ENCODE data around the gene APPBP2. TPM values are rescaled to one million over a fixed set of nuclear protein-coding genes. Genes with fewer than 3 reads are reported as not detected.

Gene APPBP2
- total and polyA plus RNA-seq, 2 of the 8 experiments (the other 6 are each of a cell fraction or from before 2014, with no cell fraction given): 3.3 to 18.0 TPM

GRCh38 chr17:60514500-60514899, 11.5 kb downstream of the APPBP2 start:
- no peak for FAIRE-seq
- peaks cover 0 to 11% (median 0%) of the 10 kb centered on the region in 4 experiments; a peak in 1 of 8 replicates for H3K36me3 ChIP-seq (ENCODE audit: control insufficient read depth in 2 of 4, insufficient read depth in 4 of 4, low read length in 3 of 4)
- no peak overlapping the region for H3K14ac ChIP-seq (ENCODE audit: insufficient read length)
- no peak overlapping the region for H3K27ac ChIP-seq (ENCODE audit: low read depth, low read length)
- no peaks in the 10 kb centered on the region for H3K4me1 ChIP-seq (replicated peaks in 1 of 4; ENCODE audit: control insufficient read depth in 3 of 4, insufficient read depth in 4 of 4, low read length in 3 of 4)
- H3K23me2 ChIP-seq (ENCODE audit: low read depth, low read length): no peaks in the 10 kb centered on the region
- no peak for DNase-seq (ENCODE audit: low read depth in 1 of 2, low spot score in 2 of 2)
- TF ChIP-seq ASH2L (IDR thresholded peaks at IDR 0.05; ENCODE audit: low read length): no peak
- H4K20me1 ChIP-seq (replicated peaks in 1 of 2; ENCODE audit: control insufficient read depth in 1 of 2, insufficient read depth in 2 of 2, low read length in 2 of 2): peaks cover 2 to 8% of the 10 kb centered on the region in 2 experiments
- H2AK5ac ChIP-seq (ENCODE audit: low read depth, low read length): no peak overlapping the region
- WGBS, 2 experiments (ENCODE audit: extremely low coverage in 1 of 2, insufficient coverage in 1 of 2, insufficient read length in 1 of 2, insufficient replicate concordance in 2 of 2, low coverage in 1 of 2, low lambda C conversion rate in 2 of 2, missing lambda C conversion rate in 1 of 2): 100% methylated on average over 1 of the region's 1 CpG; no CpG with 5 or more reads in 1 of the 2 experiments
- no peak overlapping the region for H3K4me2 ChIP-seq (ENCODE audit: insufficient read depth in 1 of 2, low read depth in 2 of 2, low read length in 2 of 2)
- ChIA-PET CTCF (ENCODE audit: partially characterized antibody) (interaction anchor here (0.8 kb wide), 1 partner anchor 18 kb away, joined by 3 read pairs; no protein-coding TSS in a partner anchor), POLR2A (ENCODE audit: partially characterized antibody) (interaction anchor here (1.6 kb wide), 1 partner anchor 12 kb away, joined by 8 read pairs; the partner anchor contains the start of gene APPBP2)
- H4K5ac ChIP-seq (ENCODE audit: insufficient read length, low read depth, low read length): no peak overlapping the region
- H2BK120ac ChIP-seq (replicated peaks; ENCODE audit: low read depth, low read length): no peak overlapping the region
- peaks cover 0 to 71% of the 10 kb centered on the region in 2 experiments; a peak in 3 of 4 replicates for H3K79me2 ChIP-seq (ENCODE audit: control insufficient read depth in 1 of 2, insufficient read depth in 2 of 2, low read length in 2 of 2)
- no peak overlapping the region for H4K8ac ChIP-seq (ENCODE audit: extremely low read depth, insufficient read depth, low read length)
- no peaks in the 10 kb centered on the region for H3K9me3 ChIP-seq (ENCODE audit: insufficient read depth in 2 of 2, low read depth in 1 of 2, low read length in 1 of 2)
- H2AFZ ChIP-seq (ENCODE audit: low read length): no peak overlapping the region
- H3K4me3 ChIP-seq (ENCODE audit: extremely low read depth in 1 of 4, insufficient read depth in 2 of 4, low read depth in 3 of 4, low read length in 4 of 4): no peak overlapping the region
- H2BK20ac ChIP-seq (ENCODE audit: low read length): no peak overlapping the region
- H3K23ac ChIP-seq (ENCODE audit: insufficient read length): no peak overlapping the region
- H2BK5ac ChIP-seq (ENCODE audit: low read depth, low read length): no peak overlapping the region
- H3K18ac ChIP-seq (ENCODE audit: extremely low read depth, low read length): no peak overlapping the region
- H3K79me1 ChIP-seq (ENCODE audit: low read depth, low read length): peaks cover 7% of the 10 kb centered on the region
- H3K27me3 ChIP-seq (replicated peaks in 1 of 4; ENCODE audit: control insufficient read depth in 3 of 4, extremely low read depth in 1 of 4, insufficient read depth in 3 of 4, low read length in 3 of 4): no peaks in the 10 kb centered on the region
- H4K91ac ChIP-seq (replicated peaks; ENCODE audit: insufficient read length, low read length): no peak overlapping the region
- H2BK15ac ChIP-seq (ENCODE audit: low read length): no peak overlapping the region
- no peak overlapping the region for H3K56ac ChIP-seq (replicated peaks; ENCODE audit: insufficient read length, low read depth, low read length)
- no peak overlapping the region for H3K9ac ChIP-seq (replicated peaks in 1 of 4; ENCODE audit: extremely low read depth in 1 of 4, low read depth in 3 of 4, low read length in 3 of 4)
- H3K4ac ChIP-seq (replicated peaks; ENCODE audit: insufficient read length, low read depth, low read length): no peak overlapping the region
- no peak overlapping the region for H2BK12ac ChIP-seq (ENCODE audit: low read depth, low read length)

Measured in H1 (cell line).